GM12878 (cell line): Measurements from ENCODE around the gene PDHA1.

Source experiments
- CEBPB ChIP-seq, 2 experiments: fragments of 150-350 bp in 1 of 2; IDR thresholded peaks; 2 replicates each; pipeline ENCODE4 v1.6.1; 2012 to 2014; ENCODE audit warnings: low read depth in 2 of 2, low read length in 2 of 2, borderline replicate concordance in 1 of 2, inconsistent platforms in 1 of 2
- CTCF ChIP-seq, 3 experiments: IDR thresholded peaks in 2 of 3; conservative IDR thresholded peaks in 1 of 3; 2 replicates each; pipeline ENCODE4 v1.5.1; 2011; ENCODE audit warnings: low read depth in 3 of 3, low read length in 3 of 3, mild to moderate bottlenecking in 3 of 3, control low read depth in 2 of 3, moderate library complexity in 2 of 3, inconsistent platforms in 1 of 3, mixed read lengths in 1 of 3; ENCODE audit not compliant: control insufficient read depth in 2 of 3, insufficient read depth in 1 of 3; ENCODE audit errors: extremely low read depth in 1 of 3
- PBX3 ChIP-seq: IDR thresholded peaks from 2 replicates; pipeline ENCODE4 v1.6.1; 2011; ENCODE audit warnings: mild to moderate bottlenecking, low read depth, low read length, moderate library complexity; ENCODE audit not compliant: insufficient replicate concordance
- POLR2A ChIP-seq: IDR thresholded peaks from 2 replicates; pipeline ENCODE4 v1.6.1; 2011; ENCODE audit warnings: low read depth, mild to moderate bottlenecking, low read length
- REST ChIP-seq: IDR thresholded peaks from 2 replicates; pipeline ENCODE4 v1.6.1; 2012; ENCODE audit warnings: mild to moderate bottlenecking, low read depth, low read length
- TARDBP ChIP-seq: IDR thresholded peaks from 2 replicates; pipeline ENCODE4 v1.6.1; 2016; ENCODE audit warnings: borderline replicate concordance
- ZNF24 ChIP-seq: fragments of 450-650 bp; IDR thresholded peaks from 2 replicates; pipeline ENCODE4 v1.6.1; 2017; ENCODE audit warnings: antibody characterized with exemption, mild to moderate bottlenecking

DNA sequence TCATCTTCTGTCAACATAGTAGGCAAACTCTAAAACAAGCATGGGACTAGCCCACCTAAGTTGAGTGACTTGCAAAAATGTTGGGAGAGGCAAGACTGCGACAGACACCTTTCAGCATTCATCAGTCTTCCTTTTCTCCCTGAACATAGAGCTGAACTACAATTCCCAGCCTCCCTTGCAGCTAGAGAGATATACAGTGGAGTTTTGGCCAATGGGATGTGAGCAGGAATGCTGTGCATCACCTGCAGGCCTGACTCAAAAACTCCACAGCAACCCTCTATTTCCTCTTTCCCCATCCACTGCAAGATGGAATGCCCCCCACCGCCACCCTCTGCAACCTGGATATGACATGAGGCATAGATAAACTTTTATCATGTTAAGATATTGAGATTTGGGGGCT lies 66.5 kb downstream of the PDHA1 start:
- no peak for TF ChIP-seq CTCF (IDR thresholded peaks at IDR 0.05 in 2 of 3, conservative IDR thresholded peaks at IDR 0.05 in 1 of 3; ENCODE audit: control insufficient read depth in 2 of 3, extremely low read depth in 1 of 3, insufficient read depth in 1 of 3, low read depth in 3 of 3, low read length in 3 of 3)
- TF ChIP-seq ZNF24 = no peak
- no peak for TF ChIP-seq CEBPB (IDR thresholded peaks at IDR 0.05; ENCODE audit: borderline replicate concordance in 1 of 2, low read depth in 2 of 2, low read length in 2 of 2)
- no peak for TF ChIP-seq POLR2A
- TF ChIP-seq REST = no peak
- TF ChIP-seq TARDBP = no peak
- TF ChIP-seq PBX3 = no peak
